GM12891 (cell line): ENCODE data around the gene ANKRD28.
"Not testable (repeated sequence)": the region's sequence is repeated elsewhere in the genome, so short reads cannot be mapped to it uniquely, and the experiment has no call there.

Experiments
- DNase-seq: peaks from one replicate; pipeline ENCODE4 v3.0.0; 2011; ENCODE audit warnings: low spot score; ENCODE audit not compliant: insufficient read length
- FAIRE-seq: peaks from 2 replicates; lab custom pipeline; 2011; peaks lifted over from hg19 to GRCh38; lab: Jason Lieb, UNC
- PAX5 ChIP-seq: IDR thresholded peaks from 2 replicates; pipeline ENCODE4 v1.6.1; 2011; ENCODE audit warnings: low read length, moderate library complexity, mild to moderate bottlenecking; ENCODE audit not compliant: insufficient read depth, severe bottlenecking
- POLR2A ChIP-seq: IDR thresholded peaks from 2 replicates; pipeline ENCODE4 v1.6.1; 2011; ENCODE audit warnings: low read depth, low read length, control low read depth
- POLR2AphosphoS5 ChIP-seq: IDR thresholded peaks from 2 replicates; pipeline ENCODE4 v1.6.1; 2011; ENCODE audit warnings: low read depth, low read length, control low read depth
- POU2F2 ChIP-seq: IDR thresholded peaks from 2 replicates; pipeline ENCODE4 v1.6.1; 2011; ENCODE audit warnings: low read depth, mild to moderate bottlenecking, control low read depth, low read length, moderate library complexity
- SPI1 ChIP-seq: IDR thresholded peaks from 2 replicates; pipeline ENCODE4 v1.6.1; 2011; ENCODE audit warnings: low read depth, low read length, control low read depth
- TAF1 ChIP-seq: IDR thresholded peaks from 2 replicates; pipeline ENCODE4 v1.6.1; 2011; ENCODE audit warnings: low read depth, low read length, control low read depth

The ANKRD28 gene

GRCh38 chr3:15755780-15756179 is 42.0 kb downstream of the ANKRD28 start:
- FAIRE-seq = no peak
- TF ChIP-seq PAX5 (no peak), POLR2A (no peak), POU2F2 (no peak), TAF1 (no peak), POLR2AphosphoS5 (no peak), SPI1 (no peak)
- DNase-seq = no peak

- DNase-seq = no peak
- FAIRE-seq = no peak
- TF ChIP-seq POU2F2 (no peak), POLR2A (no peak), TAF1 (no peak), SPI1 (no peak), POLR2AphosphoS5 (no peak), PAX5 (no peak)
Observed at GRCh38 chr3:15755181-15755580, 42.6 kb downstream of the ANKRD28 start.

- FAIRE-seq (peak; percentile 38), DNase-seq (no peak)
- TF ChIP-seq TAF1 (no peak), POU2F2 (no peak), PAX5 (no peak), SPI1 (no peak), POLR2AphosphoS5 (no peak), POLR2A (no peak)
Observed at GRCh38 chr3:15754047-15754446, 43.7 kb downstream of the ANKRD28 start.

- peak; percentile 56 for FAIRE-seq
- TF ChIP-seq SPI1 (no peak), POU2F2 (no peak), POLR2A (no peak), POLR2AphosphoS5 (no peak), TAF1 (no peak), PAX5 (no peak)
- no peak for DNase-seq
Observed at GRCh38 chr3:15753056-15753710, 44.6 kb downstream of the ANKRD28 start.

GRCh38 chr3:15750879-15751278 is 46.9 kb downstream of the ANKRD28 start:
- DNase-seq (no peak), FAIRE-seq (no peak)
- TF ChIP-seq PAX5 = no peak
- no peak for TF ChIP-seq POLR2AphosphoS5
- no peak for TF ChIP-seq POU2F2
- no peak for TF ChIP-seq POLR2A
- no peak for TF ChIP-seq TAF1
- TF ChIP-seq SPI1 = no peak

- no peak for TF ChIP-seq PAX5
- no peak for TF ChIP-seq SPI1
- FAIRE-seq (no peak), DNase-seq (no peak)
Observed at GRCh38 chr3:15750143-15750542, 47.6 kb downstream of the ANKRD28 start.

GRCh38 chr3:15745896-15746295 is 51.9 kb downstream of the ANKRD28 start:
- not testable (repeated sequence) for DNase-seq, FAIRE-seq
- TF ChIP-seq SPI1 = peak; percentile 85

GRCh38 chr3:15744176-15744575 is 53.6 kb downstream of the ANKRD28 start:
- no peak for FAIRE-seq
- no peak for TF ChIP-seq POLR2AphosphoS5
- TF ChIP-seq SPI1 = no peak
- no peak for TF ChIP-seq PAX5
- no peak for TF ChIP-seq TAF1
- TF ChIP-seq POLR2A = no peak
- no peak for TF ChIP-seq POU2F2
- no peak for DNase-seq

- FAIRE-seq = no peak
- TF ChIP-seq POLR2A (no peak), POLR2AphosphoS5 (no peak), POU2F2 (no peak), SPI1 (no peak), TAF1 (no peak), PAX5 (no peak)
Observed at GRCh38 chr3:15743587-15744009, 54.2 kb downstream of the ANKRD28 start.

GRCh38 chr3:15742236-15742635 is 55.5 kb downstream of the ANKRD28 start:
- not testable (repeated sequence) for FAIRE-seq, DNase-seq

More at GRCh38 chr3:15743587-15744009, 54.2 kb downstream of the ANKRD28 start:
- no peak for DNase-seq

GRCh38 chr3:15738616-15739005 is 59.2 kb downstream of the ANKRD28 start:
- not testable (repeated sequence) for FAIRE-seq, DNase-seq
